Adipose tissue (tissue), 3 donors: ENCODE data around the gene TSPEAR. TPM values are rescaled to one million over a fixed set of nuclear protein-coding genes. Genes with fewer than 3 reads are reported as not detected.
"Not testable (repeated sequence)": the region's sequence is repeated elsewhere in the genome, so short reads cannot be mapped to it uniquely, and the experiment has no call there.

Experiments used
- H3K27ac ChIP-seq: one replicate; pipeline ENCODE4 v1.5.1; 2013; ENCODE audit warnings: low read depth, low read length
- WGBS, 3 donors: extraction: QIAGEN DNeasy Blood & Tissue Kit; methylation state at CpG; one replicate each; pipeline ENCODE4 v1.1.7; 2013; 5-methylcytosine and 5-hydroxymethylcytosine counted together
- polyA plus RNA-seq, 3 donors: library from polyadenylated mRNA; stranded (reverse); fragments of 200-250 nt; gene quantifications; one replicate each; pipeline ENCODE4 v1.2.3, GENCODE V29; 2013
- donor health status: healthy with polysubstance abuse.
- donor health status: Bipolar disorder and iron deficiency.
- donor health status: healthy.

TSPEAR gene
- polyA plus RNA-seq, 3 donors, result 0.07 to 0.56 (median 0.10) TPM

- WGBS, 3 donors, result 37 to 74% (median 42%) methylated on average over 18 to 20 of the region's 20 CpGs
- H3K27ac ChIP-seq, result no peak overlapping the region
Observed at GRCh38 chr21:44503901-44504399, 207.4 kb downstream of the TSPEAR start.

DNA sequence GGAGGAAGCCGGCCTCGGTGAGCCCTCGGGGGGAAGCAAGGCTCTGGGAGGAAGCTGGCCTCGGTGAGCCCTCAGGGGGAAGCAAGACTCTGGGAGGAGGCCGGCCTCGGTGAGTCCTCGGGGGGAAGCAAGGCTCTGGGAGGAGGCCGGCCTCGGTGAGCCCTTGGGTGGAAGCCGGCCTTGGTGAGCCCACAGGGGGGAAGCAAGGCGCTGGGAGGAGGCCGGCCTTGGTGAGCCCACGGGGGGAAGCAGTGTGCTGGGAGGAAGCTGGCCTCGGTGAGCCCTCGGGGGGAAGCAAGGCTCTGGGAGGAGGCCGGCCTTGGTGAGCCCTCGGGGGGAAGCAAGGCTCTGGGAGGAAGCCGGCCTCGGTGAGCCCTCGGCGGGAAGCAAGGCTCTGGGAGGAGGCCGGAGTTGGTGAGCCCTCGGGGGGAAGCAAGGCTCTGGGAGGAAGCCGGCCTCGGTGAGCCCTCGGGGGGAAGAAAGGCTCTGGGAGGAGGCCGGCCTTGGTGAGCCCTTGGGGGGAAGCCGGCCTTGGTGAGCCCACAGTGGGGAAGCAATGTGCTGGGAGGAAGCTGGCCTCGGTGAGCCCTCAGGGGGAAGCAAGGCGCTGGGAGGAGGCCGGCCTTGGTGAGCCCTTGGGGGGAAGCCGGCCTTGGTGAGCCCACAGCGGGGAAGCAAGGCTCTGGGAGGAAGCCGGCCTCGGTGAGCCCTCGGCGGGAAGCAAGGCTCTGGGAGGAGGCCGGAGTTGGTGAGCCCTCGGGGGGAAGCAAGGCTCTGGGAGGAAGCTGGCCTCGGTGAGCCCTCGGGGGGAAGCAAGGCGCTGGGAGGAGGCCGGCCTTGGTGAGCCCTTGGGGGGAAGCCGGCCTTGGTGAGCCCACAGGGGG, 208.1 kb downstream of the TSPEAR start:
- H3K27ac ChIP-seq, result not testable (repeated sequence)
- 61 to 79% (median 65%) methylated on average over 43 of the region's 44 CpGs for WGBS, 3 donors

GRCh38 chr21:44502171-44502958, 209.0 kb downstream of the TSPEAR start:
- 83 to 84% (median 84%) methylated on average over 27 of the region's 27 CpGs for WGBS, 3 donors
- H3K27ac ChIP-seq, result no peak overlapping the region

- WGBS, 3 donors, result 77 to 89% (median 84%) methylated on average over 19 of the region's 19 CpGs
- H3K27ac ChIP-seq, result no peak overlapping the region
Observed at GRCh38 chr21:44500111-44500510, 211.3 kb downstream of the TSPEAR start.

DNA sequence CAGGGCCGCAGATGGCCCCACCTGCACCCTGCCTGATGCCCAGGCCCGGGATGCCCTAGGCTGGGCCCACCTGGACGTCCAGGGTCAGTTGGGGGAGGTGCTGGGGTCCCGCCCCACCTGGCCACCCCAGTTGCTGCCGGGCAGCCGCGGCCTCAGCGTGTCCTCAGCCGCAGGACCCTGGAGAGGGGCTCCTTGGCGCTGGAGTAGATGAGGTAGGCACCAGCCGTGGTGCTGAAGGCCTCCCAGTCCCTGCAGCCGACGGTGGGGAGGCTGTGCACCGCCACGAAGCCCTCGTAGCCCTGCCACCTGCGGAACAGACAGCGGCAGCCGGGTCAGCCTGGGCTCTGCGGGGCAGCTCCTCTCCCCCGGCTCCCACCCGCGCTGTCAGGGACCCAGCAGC, 211.7 kb downstream of the TSPEAR start:
- H3K27ac ChIP-seq, result no peak overlapping the region
- WGBS, 3 donors, result 79 to 88% (median 84%) methylated on average over 14 to 23 of the region's 23 CpGs

- WGBS, 3 donors, result 80 to 86% (median 81%) methylated on average over 18 of the region's 18 CpGs
- no peak overlapping the region for H3K27ac ChIP-seq
Observed at GRCh38 chr21:44499211-44499560, 212.2 kb downstream of the TSPEAR start.

DNA sequence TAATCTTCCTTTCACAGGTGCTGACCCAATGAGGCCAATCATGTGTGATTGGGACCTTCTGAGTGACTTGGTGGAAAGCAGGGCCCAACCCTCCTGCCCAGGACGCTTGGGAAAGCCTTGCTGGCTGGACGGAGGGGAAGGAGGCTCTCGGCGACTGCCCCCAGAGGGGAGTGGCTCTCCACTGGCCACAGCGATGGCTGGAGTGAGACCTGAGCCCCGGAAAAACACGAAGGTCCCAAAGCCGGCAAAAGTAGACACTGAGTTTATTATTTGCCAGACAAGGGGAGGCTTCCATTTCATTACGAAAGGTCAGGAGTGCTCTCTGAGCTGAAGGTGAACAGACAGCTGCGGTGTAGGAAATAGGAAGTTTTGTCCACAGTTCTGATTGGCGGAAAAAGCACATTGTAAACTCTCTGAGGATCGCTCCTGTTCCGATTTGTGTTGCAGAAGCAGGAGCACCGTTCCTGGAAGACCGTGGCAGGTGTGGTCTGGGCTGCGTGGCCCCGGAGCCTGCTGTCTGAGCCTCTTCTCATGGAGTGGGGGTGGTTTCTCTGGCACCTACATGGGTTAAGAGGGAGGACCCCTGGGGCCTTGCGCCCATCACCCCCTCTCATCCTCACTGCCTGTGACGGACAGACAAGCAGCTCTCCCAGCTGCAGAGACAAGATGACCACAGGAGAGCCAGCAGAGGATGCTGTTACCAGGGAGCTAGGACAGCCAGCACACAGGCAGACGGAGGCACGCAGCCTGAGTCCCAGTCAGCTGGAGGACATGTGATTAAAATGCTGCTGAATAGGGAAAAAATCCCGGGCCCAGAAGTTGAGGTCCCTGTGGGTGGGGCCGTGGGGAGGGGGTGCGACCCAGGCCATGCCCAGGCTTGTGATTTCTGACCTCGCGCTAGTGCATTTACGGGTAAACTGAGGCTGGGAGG, 212.8 kb downstream of the TSPEAR start:
- H3K27ac ChIP-seq, result no peak overlapping the region

DNA sequence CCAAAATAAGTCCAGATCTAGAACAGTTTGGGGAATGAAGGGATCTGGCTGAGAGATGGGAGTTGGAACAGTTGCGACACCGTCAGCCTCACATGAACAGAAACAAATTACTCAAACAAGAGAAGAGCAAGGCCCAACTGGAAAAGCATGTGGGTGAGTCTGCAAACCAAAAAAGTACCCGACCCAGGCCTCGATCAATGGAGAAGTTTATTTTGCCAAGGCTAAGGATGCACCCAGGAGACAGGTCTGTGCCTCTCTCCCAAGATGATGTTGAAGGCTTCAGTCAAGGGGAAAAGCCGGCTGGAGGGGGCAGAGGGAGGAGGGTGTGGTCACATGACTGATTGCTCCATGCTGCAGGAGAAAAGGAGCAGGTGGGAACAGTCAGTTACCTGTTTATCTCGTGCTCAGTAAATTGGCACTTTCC, 213.7 kb downstream of the TSPEAR start:
- no peak overlapping the region for H3K27ac ChIP-seq
- 48 to 53% (median 53%) methylated on average over 6 of the region's 6 CpGs for WGBS, 3 donors

More for the DNA sequence above, 212.8 kb downstream of the TSPEAR start:
- 52 to 73% (median 66%) methylated on average over 27 of the region's 27 CpGs for WGBS, 3 donors

- WGBS, 3 donors, result 46 to 63% (median 49%) methylated on average over 27 of the region's 27 CpGs
- H3K27ac ChIP-seq, result no peak overlapping the region
Observed at GRCh38 chr21:44496564-44497550, 214.5 kb downstream of the TSPEAR start.

- no peak overlapping the region for H3K27ac ChIP-seq
- WGBS, 3 donors, result 87 to 90% (median 89%) methylated on average over 16 of the region's 16 CpGs
Observed at GRCh38 chr21:44495611-44496563, 215.5 kb downstream of the TSPEAR start.

DNA sequence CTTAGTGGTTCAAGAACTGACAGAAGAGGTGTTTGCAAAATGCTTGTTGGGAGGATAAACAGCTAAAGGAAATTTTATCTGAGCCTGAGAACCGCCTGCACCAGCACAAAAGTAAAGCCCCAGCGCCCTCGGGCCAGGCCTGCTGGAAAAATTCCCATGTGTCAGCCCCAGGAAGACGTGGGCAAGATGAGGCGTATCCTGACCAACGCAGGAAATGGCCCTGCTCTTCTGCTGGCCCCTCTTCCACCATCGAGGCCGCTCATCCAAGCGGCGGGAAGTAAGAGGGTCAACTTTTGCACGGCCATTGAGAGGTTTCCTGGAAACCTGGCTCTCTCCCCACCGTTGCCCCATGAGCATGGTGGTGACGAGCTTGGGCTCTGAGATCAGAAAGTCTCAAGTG, 216.4 kb downstream of the TSPEAR start:
- no peak overlapping the region for H3K27ac ChIP-seq
- 72 to 88% (median 75%) methylated on average over 13 of the region's 13 CpGs for WGBS, 3 donors

DNA sequence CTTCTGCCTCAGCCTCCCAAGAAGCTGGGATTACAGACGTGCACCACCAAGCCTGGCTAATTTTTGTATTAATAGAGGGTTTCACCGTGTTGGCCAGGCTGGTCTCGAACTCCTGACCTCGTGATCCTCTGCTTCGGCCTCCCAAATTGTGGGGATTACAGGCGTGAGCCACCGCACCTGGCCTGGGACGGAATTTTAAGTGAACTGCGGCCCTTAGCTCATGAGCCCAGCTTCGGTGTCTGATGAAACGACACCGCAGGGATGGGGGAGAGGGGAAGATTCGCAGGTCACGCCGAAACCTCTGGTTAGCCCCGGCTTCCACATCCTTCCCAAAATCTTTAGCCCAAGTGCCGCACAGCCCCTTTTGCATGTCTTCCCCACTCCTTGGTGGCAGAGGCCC, 217.0 kb downstream of the TSPEAR start:
- H3K27ac ChIP-seq, result no peak overlapping the region
- 87 to 93% (median 91%) methylated on average over 15 to 17 of the region's 17 CpGs for WGBS, 3 donors

- no peak overlapping the region for H3K27ac ChIP-seq
- WGBS, 3 donors, result 86 to 93% (median 88%) methylated on average over 9 of the region's 9 CpGs
Observed at GRCh38 chr21:44492567-44493385, 218.6 kb downstream of the TSPEAR start.

GRCh38 chr21:44490816-44491215, 220.6 kb downstream of the TSPEAR start:
- WGBS, 3 donors, result 58 to 90% (median 87%) methylated on average over 9 of the region's 9 CpGs
- H3K27ac ChIP-seq, result no peak overlapping the region

DNA sequence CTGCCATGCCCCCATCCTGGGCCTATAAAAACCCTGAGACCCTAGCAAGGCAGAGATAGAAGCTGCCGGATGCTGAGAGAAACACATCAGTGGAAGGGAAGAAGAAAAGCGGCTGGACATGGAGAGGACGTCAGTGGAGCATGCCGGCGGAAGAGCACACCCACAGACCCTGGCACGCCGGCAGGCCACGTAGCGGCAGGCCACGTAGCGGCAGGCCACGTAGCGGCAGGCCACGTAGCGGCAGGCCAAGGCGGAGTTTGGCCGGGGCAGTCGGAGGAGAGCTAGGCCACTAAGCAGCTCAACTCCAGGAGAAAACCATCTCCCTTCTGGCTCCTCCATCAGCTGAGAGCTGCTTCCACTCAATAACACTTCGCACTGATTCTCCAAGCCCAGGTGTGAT, 221.0 kb downstream of the TSPEAR start:
- H3K27ac ChIP-seq, result no peak overlapping the region
- WGBS, 3 donors, result 93 to 96% (median 95%) methylated on average over 19 of the region's 19 CpGs
